ENCODE results near the gene GPR61. TPM values are rescaled to one million over a fixed set of nuclear protein-coding genes. Genes with fewer than 3 reads are reported as not detected.

The GPR61 gene
- total RNA-seq, 1 donor from 2014 or later = not detected

- no peak for TF ChIP-seq CTCF (conservative IDR thresholded peaks at IDR 0.05)
- Mint-ChIP-seq H3K27ac (no peak overlapping the region), H3K36me3 (peaks cover 8% of the 10 kb centered on the region), H3K4me1 (ENCODE audit: unreplicated experiment) (peaks cover 23% of the 10 kb centered on the region), H3K9me3 (no peaks in the 10 kb centered on the region), H3K4me3 (no peak overlapping the region), H3K27me3 (no peaks in the 10 kb centered on the region)
- DNase-seq (ENCODE audit: extremely low spot score, unreplicated experiment) = no peak
These were observed 30.7 kb downstream of the GPR61 start for GRCh38 chr1:109570414-109570813.

GRCh38 chr1:109573785-109574184 lies 34.1 kb downstream of the GPR61 start:
- Mint-ChIP-seq H3K27me3 (no peaks in the 10 kb centered on the region), H3K4me1 (ENCODE audit: unreplicated experiment) (peaks cover 10% of the 10 kb centered on the region), H3K4me3 (no peak overlapping the region), H3K36me3 (peaks cover 15% of the 10 kb centered on the region), H3K27ac (no peak overlapping the region), H3K9me3 (no peaks in the 10 kb centered on the region)
- DNase-seq (ENCODE audit: extremely low spot score, unreplicated experiment) = no peak
- no peak for TF ChIP-seq CTCF (conservative IDR thresholded peaks at IDR 0.05)

- Mint-ChIP-seq H3K27me3 (no peaks in the 10 kb centered on the region), H3K36me3 (peaks cover 39% of the 10 kb centered on the region), H3K4me3 (no peak overlapping the region), H3K27ac (no peak overlapping the region), H3K4me1 (ENCODE audit: unreplicated experiment) (no peaks in the 10 kb centered on the region), H3K9me3 (no peaks in the 10 kb centered on the region)
- no peak for DNase-seq (ENCODE audit: extremely low spot score, unreplicated experiment)
- TF ChIP-seq CTCF (conservative IDR thresholded peaks at IDR 0.05) = no peak
These were observed 39.3 kb downstream of the GPR61 start for GRCh38 chr1:109578947-109579443.

GRCh38 chr1:109579491-109579890 lies 39.8 kb downstream of the GPR61 start:
- H3K9me3 Mint-ChIP-seq = no peaks in the 10 kb centered on the region
- no peak overlapping the region for H3K27ac Mint-ChIP-seq
- H3K4me3 Mint-ChIP-seq = no peak overlapping the region
- no peaks in the 10 kb centered on the region for H3K4me1 Mint-ChIP-seq (ENCODE audit: unreplicated experiment)
- no peak for DNase-seq (ENCODE audit: extremely low spot score, unreplicated experiment)
- no peak for TF ChIP-seq CTCF (conservative IDR thresholded peaks at IDR 0.05)
- H3K27me3 Mint-ChIP-seq = no peaks in the 10 kb centered on the region
- peaks cover 40% of the 10 kb centered on the region for H3K36me3 Mint-ChIP-seq

GRCh38 chr1:109582021-109582420 lies 42.3 kb downstream of the GPR61 start:
- no peaks in the 10 kb centered on the region for H3K9me3 Mint-ChIP-seq
- no peak for DNase-seq (ENCODE audit: extremely low spot score, unreplicated experiment)
- H3K4me1 Mint-ChIP-seq (ENCODE audit: unreplicated experiment) = no peaks in the 10 kb centered on the region
- H3K4me3 Mint-ChIP-seq = no peak overlapping the region
- H3K27me3 Mint-ChIP-seq = no peaks in the 10 kb centered on the region
- H3K27ac Mint-ChIP-seq = no peak overlapping the region
- no peak for TF ChIP-seq CTCF (conservative IDR thresholded peaks at IDR 0.05)
- peaks cover 45% of the 10 kb centered on the region for H3K36me3 Mint-ChIP-seq

- H3K9me3 Mint-ChIP-seq = no peaks in the 10 kb centered on the region
- peaks cover 51% of the 10 kb centered on the region for H3K36me3 Mint-ChIP-seq
- H3K4me1 Mint-ChIP-seq (ENCODE audit: unreplicated experiment) = no peaks in the 10 kb centered on the region
- DNase-seq (ENCODE audit: extremely low spot score, unreplicated experiment) = no peak
- no peak overlapping the region for H3K27ac Mint-ChIP-seq
- no peak overlapping the region for H3K4me3 Mint-ChIP-seq
- TF ChIP-seq CTCF (conservative IDR thresholded peaks at IDR 0.05) = no peak
- H3K27me3 Mint-ChIP-seq = no peaks in the 10 kb centered on the region
These were observed 45.1 kb downstream of the GPR61 start for GRCh38 chr1:109584766-109585165.
